ENCODE measurements around the gene ANKRD9.

The ANKRD9 gene

GRCh38 chr14:102512793-102513300 lies 3.3 kb upstream of the ANKRD9 start:
- DNase-seq = no peak

GRCh38 chr14:102511538-102511937 lies 2.0 kb upstream of the ANKRD9 start:
- no peak for DNase-seq

GRCh38 chr14:102510616-102511520 lies 1.3 kb upstream of the ANKRD9 start:
- DNase-seq = no peak

GRCh38 chr14:102508774-102509745 lies 516 bp downstream of the ANKRD9 start:
- DNase-seq = no peak

GRCh38 chr14:102508410-102508773 lies 1.2 kb downstream of the ANKRD9 start:
- DNase-seq = no peak

- DNase-seq = no peak
Observed at GRCh38 chr14:102507857-102508312, 1.7 kb downstream of the ANKRD9 start.

- no peak for DNase-seq
Observed at GRCh38 chr14:102507081-102507856, 2.3 kb downstream of the ANKRD9 start.

- DNase-seq = no peak
Observed at GRCh38 chr14:102506626-102506925, 3.0 kb downstream of the ANKRD9 start.

- no peak for DNase-seq
Observed at GRCh38 chr14:102505775-102506625, 3.6 kb downstream of the ANKRD9 start.

- no peak for DNase-seq
Observed at GRCh38 chr14:102505000-102505619, 4.5 kb downstream of the ANKRD9 start.

- DNase-seq = no peak
Observed at GRCh38 chr14:102504328-102504999, 5.1 kb downstream of the ANKRD9 start.

GRCh38 chr14:102503641-102504327 lies 5.8 kb downstream of the ANKRD9 start:
- DNase-seq = no peak

GRCh38 chr14:102502571-102502970 lies 7.0 kb downstream of the ANKRD9 start:
- no peak for DNase-seq

GRCh38 chr14:102501751-102502315 lies 7.7 kb downstream of the ANKRD9 start:
- no peak for DNase-seq

GRCh38 chr14:102500713-102501112 lies 8.9 kb downstream of the ANKRD9 start:
- DNase-seq = no peak

GRCh38 chr14:102500158-102500662 lies 9.4 kb downstream of the ANKRD9 start:
- DNase-seq = no peak

- DNase-seq = no peak
Observed at GRCh38 chr14:102499401-102500157, 10.0 kb downstream of the ANKRD9 start.

GRCh38 chr14:102498678-102499265 lies 10.8 kb downstream of the ANKRD9 start:
- no peak for DNase-seq
